ENCODE data around the gene S100A14.
"Not testable (repeated sequence)": the region's sequence is repeated elsewhere in the genome, so short reads cannot be mapped to it uniquely, and the experiment has no call there.

S100A14 gene

GRCh38 chr1:153614189-153614900 lies 1.8 kb downstream of the S100A14 start:
- DNase-seq: no peak

- DNase-seq: no peak
These were observed 2.7 kb downstream of the S100A14 start for GRCh38 chr1:153613406-153613805.

DNA sequence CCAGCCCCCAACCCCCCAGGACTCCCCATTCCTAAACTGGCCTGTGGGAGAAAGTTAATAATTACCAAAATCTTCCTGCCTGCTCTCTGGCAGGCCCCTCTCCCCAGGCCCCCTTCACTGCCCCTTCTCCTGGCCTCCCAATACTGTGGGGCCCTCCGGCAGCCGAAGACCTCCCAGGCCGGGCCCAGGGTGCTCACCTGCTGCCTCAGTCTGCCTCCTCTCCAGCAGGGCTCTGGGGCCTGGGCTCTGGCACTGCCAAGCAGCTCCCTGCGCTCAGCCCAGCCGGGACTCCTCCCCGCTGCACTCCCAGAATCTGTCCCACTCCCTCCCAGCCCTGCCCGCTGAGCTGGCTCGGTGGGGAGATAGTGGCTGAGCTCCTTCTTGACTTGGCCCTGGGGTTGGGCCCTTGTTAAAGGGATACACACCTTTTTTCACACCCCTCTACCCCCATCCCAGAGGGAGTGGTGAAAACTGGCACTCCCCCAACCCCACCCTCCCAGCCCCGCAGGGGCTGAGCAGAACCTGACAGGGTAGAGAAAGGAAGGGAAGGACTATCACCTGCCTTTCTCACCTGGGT lies 3.3 kb downstream of the S100A14 start, which contains the start of gene S100A16:
S100A16 (minus strand) TSS at position 383 of the 577 bp plus-strand sequence. CDS start 4,986 bp downstream, outside the sequence.
- no peak for DNase-seq

DNA sequence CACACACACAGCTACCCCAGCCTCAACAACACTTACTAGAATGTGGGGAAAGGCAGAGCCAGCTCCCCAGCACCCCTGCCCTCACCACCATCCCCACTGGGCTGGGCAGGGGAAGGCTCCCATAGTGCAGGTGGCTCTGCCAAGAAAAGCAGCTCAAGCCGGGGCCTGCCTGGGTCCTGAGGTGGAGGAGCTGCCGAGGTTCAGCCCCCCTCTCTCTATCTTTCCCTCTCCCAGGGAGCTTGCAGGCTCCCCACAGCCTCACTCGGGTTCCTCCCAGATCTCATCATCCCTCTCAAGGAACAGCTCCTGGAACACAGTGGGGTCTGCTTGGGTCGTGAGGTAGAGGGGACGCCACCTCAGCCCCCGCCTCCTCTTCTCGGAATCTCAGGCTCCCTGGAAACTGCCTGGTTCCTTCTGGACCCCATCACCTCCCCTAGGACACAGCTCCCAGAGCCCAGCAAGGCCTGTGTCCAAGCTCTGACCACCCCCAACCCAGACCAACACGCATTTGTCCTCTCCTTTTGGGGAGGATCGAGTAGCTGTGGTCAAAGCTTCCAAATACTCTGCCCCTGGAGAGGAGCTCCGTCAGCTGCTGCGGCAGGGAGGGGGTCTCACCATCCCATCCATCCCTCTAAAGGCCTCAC lies 3.9 kb downstream of the S100A14 start:
- no peak for DNase-seq

DNA sequence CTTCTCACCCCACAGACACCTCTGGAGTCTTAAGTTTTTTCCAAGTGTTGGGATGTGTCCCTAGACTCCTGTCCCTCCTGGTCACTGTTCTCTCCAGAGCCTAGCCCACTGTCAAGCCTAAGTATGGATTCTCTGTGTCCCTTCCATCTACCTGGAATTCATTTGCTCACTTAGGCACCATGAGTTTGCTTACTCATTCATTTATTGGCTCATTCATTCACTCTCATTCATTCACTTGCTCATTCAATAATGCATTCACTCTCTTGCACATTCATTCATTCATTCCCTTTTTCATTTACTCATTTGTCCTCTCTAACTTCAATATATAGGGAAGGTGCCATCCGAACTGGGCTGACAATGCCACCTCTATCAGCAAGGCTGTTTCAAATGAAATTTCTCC lies 4.8 kb downstream of the S100A14 start:
- DNase-seq: no peak

GRCh38 chr1:153610811-153611301 lies 5.3 kb downstream of the S100A14 start:
- no peak for DNase-seq

- DNase-seq: no peak
These were observed 5.8 kb downstream of the S100A14 start for GRCh38 chr1:153610334-153610733.

DNA sequence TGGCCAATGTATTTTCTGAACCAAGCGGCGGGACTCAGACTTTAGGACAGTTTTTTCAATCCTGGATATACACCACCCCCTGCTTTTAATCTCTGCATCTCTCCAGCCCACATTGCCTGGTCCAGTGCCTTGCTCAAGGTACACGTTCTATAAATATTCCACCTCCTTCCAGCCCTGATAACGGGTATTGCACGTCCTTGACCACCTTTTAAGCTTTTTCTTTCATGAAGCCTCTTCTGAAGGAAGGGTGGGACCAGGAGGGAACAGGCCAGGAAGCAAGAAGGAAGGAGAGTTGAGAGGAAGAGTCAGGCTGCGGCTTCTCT lies 6.6 kb downstream of the S100A14 start:
- no peak for DNase-seq

DNA sequence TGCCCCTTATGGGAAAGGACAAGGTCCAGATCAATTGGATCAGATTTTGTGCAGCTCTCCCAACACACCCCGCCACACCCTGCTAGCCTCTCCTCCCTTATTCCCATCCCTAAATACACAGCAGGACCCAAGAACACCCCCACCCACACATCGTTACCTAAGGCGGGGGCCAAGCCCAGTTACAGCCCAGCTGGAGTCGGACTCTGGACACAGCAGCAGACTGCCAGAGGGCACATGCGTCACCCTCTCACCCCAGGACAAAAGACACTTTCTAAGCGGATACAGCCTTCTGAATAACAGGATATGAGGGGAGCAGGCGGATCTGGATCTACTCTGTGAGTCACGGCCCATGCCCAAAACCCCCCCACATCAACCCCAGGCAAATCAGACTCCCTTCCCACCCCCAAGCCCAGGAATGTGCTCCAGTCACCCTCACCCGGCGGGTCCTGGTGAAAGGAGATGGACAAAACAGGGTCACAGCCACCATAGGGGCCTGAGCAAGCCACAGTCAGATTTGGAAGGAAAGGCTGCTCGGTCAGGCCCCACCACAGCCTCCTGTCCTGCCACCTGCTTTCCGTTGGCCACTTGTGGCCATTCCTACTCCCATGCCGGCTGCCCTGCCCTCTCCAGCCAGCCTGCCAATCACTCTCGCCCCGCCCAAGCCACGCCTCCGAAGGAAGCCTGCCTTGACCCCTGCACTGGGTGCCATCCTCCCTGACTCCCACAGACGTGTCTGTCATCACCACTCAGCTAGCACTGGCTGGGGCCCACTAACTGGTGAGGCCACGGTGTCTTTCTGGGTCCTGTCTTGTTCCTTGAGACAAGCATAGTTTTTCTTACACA lies 7.2 kb downstream of the S100A14 start:
- DNase-seq: no peak

GRCh38 chr1:153608089-153608682 lies 7.9 kb downstream of the S100A14 start:
- DNase-seq: no peak

- DNase-seq: no peak
These were observed 8.7 kb downstream of the S100A14 start for GRCh38 chr1:153607381-153607780.

DNA sequence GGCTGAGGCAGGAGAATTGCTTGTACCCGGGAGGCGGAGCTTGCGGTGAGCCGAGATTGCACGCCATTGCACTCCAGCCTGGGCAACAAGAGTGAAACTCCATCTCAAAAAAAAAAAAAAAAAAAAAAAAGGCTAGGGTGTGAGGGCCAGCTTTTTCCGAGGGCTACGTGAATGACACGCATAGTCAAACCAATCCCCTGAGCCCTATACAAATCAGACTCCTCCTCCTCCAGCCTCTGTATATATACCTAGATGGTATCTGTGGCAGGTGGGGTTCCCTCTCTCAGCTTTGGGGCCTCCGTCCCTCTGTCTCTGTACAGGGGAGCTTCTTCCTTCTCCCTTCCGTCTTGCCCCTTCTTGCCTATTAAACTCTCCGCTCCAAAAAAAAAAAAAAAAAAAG lies 9.9 kb downstream of the S100A14 start:
- DNase-seq: no peak

DNA sequence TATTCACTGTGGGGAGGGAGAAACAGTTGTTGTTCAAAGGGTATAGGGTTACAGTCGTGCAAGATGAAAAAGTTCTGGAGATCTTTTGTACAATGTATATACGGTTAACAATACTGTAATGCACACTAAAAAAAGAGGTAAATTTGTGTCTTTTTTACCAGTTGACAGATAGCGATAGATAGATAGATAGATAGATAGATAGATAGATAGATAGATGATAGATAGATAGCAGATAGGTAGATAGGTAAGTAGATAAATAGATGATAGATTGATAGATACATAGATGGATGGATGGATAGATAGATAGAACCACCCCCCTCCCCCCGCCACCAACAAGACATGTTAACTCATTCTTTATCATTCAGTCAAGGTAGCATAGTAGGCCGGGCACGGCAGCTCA lies 13.4 kb downstream of the S100A14 start:
- no peak for DNase-seq

GRCh38 chr1:153599847-153600246 lies 16.3 kb downstream of the S100A14 start:
- DNase-seq: no peak

DNA sequence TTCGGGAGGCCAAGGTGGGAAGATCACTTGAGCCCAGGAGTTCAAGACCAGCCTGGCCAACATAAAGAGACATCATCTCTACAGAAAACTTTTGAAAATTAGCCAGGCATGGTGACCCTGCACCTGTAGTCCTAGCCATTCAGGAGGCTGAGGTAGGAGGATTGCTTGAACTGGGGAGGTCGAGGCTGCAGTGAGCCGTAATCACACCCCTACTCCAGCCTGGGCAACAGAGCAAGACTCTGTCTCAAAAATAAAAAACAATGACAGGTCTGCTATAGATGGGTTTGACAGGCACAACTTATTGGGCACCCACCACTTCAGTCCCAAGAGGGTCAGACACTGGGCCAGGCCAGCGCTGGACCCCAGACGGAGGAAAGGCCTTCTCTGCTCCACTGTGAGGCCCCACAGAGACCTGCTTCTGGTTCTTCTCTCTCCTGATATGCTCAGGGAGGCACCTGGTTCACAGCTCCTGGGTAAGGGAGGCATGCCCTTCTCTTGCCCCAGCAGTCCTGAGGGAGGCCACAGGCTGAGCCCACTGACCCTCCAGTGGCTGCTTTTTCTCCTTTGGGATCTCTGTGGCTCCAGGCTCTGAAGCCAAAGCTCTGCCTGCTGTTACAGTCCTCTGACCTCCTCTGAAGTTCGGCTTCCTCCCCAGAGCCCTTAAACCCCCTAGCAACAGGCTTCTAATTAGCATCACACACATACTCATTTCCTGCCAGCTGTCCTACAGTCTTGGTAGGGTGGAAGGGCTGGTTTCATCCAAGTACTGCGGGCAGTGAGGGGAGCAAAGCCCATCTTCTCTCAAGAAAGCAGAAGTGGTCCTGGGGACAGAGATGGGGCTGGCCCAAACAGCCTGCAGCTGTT lies 17.6 kb downstream of the S100A14 start:
- no peak for DNase-seq

DNA sequence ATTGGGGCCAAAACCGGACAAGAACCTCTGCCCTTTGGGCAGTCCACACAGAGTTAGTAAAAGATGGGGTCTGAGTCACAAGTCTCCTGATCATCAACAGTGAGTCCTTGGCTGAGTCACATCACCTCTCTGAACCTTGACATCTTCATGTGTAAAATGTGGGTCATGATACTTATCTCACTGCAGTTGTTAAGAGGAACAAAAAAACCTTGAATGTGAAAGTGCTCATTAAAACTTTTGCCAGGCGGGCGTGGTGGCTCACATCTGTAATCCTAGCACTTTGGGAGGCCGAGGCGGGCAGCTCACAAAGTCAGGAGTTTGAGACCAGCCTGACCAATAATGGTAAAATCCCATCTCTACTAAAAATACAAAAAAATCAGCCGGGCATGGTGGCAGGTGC lies 18.9 kb downstream of the S100A14 start:
- no peak for DNase-seq

DNA sequence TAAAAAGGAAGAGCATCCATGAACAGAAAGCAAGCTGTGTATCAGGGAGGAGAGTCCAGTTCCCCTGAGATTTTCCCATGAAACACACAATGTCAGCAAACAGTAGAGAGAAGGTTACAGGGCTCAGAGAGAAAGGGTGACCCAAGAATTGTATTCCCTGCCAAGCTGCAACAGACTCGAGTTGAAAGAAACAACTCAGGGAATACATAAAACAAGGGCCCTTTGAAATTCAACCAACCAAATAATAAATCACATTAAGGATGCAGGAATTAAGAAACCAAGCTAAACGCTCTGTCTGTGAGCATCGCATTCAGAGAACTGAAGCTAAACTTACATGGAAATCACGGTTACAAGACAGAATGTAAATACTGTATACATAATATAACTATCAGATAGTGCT lies 23.4 kb downstream of the S100A14 start:
- no peak for DNase-seq

DNA sequence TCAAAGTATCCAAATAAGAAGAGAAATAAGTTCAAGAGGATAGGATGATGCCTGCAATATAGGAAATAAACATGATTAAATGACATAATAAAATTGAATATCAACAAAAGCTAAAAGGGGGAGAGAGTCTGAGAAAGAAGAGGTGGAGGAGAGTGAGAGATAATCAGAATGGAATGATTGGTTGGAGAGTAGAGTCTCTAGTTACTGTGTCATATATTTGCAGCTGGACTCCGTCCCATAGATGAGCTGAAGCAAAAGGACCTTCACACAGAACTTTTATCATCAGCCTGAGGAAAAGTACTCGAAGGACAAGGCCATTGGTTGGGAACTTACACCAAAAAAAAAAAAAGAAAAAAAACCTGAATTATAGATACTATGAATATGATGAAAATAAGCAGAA lies 27.6 kb downstream of the S100A14 start:
- no peak for DNase-seq

GRCh38 chr1:153588033-153588432 lies 28.1 kb downstream of the S100A14 start:
- DNase-seq: not testable (repeated sequence)

- DNase-seq: no peak
These were observed 28.8 kb downstream of the S100A14 start for GRCh38 chr1:153587314-153587713.

- no peak for DNase-seq
These were observed 29.8 kb downstream of the S100A14 start for GRCh38 chr1:153586347-153586746.

DNA sequence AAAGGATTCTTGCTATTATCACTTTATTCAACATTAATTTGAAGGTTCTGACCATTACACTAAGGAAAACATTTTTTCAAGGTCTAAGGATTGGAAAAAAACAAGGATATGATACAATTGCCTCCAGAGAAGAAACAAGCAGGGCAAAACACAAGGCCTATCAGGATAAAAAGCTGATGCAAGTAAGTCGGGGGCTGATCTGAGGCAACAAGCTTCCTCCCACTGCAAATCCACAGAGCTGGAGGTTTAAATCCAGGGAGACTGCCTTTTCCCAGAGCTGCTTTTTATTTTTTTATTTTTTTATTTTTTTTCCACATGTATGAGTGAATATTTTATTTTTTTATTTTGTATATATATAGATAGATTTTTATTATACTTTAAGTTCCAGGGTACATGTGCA lies 31.1 kb downstream of the S100A14 start:
- no peak for DNase-seq

All from activated CD4-positive, alpha-beta T cell treated with anti-CD3 and anti-CD28 coated beads for 1 hour (primary cell).